Erythroblast (primary cell): Measurements from ENCODE around the gene UBASH3B.
A peak's percentile ranks its signal among the peaks of the same experiment; 100 is the strongest.

Source experiments
- DNase-seq, 2 experiments: peaks; one replicate each; lab custom pipeline; 2025; lab: John Stamatoyannopoulos, UW
- GATA1 ChIP-seq: IDR thresholded peaks from 2 replicates; pipeline ENCODE4 v1.6.1; 2011; ENCODE audit warnings: low read depth, mild to moderate bottlenecking, control low read depth, low read length, moderate library complexity
- POLR2A ChIP-seq: IDR thresholded peaks from 2 replicates; pipeline ENCODE4 v1.6.1; 2011; ENCODE audit warnings: mild to moderate bottlenecking, low read length

The UBASH3B gene

DNA sequence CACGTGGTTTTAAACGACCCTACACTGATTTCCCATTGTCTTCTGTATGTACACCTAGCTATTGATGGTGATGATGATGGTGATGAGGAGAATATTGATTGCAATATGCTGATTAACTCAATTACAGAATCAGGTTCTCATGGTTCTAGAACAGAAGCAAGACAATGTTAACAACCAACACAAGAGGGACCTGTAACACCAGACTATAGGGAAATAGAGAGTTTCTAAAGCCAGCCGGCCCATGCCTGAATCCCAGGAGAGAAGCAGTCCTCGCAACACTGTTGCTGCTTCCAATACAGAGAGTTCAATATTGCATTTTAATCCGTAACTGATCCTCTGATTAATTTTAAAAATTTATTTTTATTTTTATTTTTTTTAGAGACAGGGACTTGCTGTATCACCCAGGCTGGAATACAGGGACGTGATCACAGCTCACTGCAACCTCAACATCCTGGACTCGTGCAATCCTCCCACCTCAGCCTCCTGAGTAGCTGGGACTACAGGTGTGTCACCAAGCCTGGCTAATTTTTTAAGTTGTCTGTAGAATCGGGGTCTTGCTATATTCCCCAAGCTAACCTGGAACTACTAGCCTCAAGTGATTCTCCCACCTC is 22.2 kb upstream of the UBASH3B start:
- TF ChIP-seq POLR2A (no peak), GATA1 (no peak)
- DNase-seq = peak; percentile 15 to 18

DNA sequence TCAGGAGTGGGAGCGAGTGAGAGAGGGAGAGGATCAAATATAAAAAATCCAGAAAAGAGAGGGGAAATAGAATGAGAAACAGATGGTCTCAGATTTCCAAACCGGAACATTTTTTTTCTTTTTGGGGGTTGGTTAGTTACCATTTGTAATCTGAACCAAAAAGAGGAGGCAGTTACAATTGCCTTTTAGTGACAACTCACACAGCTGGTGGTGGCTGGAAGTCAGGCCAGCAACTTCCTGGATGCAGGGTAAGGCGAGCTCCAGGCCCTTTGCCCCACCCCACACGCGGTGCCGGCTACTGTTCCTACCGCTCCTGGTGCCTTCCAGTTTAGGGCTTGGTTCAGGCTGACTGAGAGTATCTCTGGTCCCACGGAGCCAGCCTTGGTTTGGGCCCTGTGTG is 21.0 kb upstream of the UBASH3B start:
- TF ChIP-seq POLR2A = no peak
- TF ChIP-seq GATA1 = no peak
- DNase-seq = no peak

DNA sequence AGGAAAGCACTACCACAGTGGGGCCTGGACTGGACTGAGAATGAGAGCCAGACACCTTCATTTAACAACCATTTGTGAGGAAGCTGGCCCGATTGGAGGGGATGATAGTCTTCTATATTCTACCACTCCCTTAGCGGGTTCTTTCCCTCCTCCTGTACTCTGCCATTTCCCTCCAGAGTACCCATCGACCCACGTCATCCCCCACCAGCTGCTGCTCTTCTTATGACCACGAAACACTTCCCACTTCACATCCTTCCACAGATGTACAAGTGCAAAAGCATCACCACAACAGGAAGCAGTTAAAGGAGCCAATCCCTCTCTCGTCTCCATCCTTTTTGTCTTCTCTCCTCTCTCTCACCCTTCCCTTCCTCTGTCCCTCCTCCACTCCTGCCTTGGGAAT is 18.0 kb upstream of the UBASH3B start:
- no peak for DNase-seq
- TF ChIP-seq GATA1 (no peak), POLR2A (no peak)

DNA sequence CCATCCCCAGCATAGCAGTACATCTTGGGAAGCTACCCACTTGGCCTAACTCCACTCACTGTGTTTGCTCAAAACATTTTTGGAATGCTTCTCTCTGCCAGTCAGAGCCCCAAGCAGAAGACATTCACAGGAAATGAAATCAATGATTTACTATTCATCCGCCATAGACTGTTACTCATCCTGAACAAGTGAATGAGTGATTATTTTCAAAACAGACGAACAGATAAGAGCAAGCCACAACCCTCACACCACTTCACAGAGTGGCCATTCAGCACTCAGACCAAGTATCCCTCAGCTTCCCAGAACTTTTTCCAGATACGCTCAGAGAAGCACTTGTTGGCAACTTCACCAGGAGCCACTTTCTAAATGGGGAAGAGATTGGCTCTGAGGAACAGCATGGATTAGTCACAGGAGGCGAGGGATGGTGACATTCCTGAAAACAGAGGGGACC is 13.0 kb upstream of the UBASH3B start:
- DNase-seq = no peak
- no peak for TF ChIP-seq GATA1
- no peak for TF ChIP-seq POLR2A

DNA sequence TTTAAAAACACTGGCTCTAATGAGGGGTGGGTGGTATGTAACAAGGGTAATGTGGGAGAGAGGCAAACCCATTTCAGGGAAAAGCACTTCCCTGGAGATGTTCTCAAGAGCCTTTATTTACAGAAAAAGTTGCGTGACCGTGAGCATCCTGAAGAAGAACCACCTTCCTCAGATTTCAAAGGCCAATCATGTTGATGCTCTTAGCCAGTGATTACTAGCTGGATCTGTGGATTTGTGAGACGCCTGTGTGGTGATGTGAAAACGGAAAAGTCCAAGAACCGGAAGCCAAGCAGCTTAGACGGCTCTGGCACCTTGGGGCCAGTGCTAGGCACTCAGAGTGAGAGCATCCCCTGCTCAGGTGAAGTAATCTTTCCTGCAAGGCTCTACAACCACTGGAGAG is 12.6 kb upstream of the UBASH3B start:
- no peak for DNase-seq
- TF ChIP-seq POLR2A = no peak
- TF ChIP-seq GATA1 = no peak

DNA sequence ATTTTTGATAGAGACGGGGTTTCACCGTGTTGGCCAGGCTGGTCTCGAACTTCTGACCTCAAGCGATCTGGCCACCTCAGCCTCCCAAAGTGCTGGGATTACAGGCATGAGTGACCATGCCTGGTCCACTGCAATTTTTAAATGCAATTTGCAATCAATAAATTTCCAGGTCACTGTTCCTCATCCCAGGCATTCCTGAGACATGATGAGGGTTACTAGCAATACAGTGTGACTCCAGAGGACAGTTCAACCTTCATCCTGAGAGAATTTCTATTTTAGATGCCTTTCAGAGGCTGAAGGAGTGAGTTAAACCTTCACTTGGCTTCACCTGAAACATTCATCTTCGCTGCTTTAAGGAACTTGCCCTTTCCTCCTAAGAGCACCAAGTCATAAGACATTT is 9.7 kb upstream of the UBASH3B start:
- TF ChIP-seq GATA1 (no peak), POLR2A (no peak)
- DNase-seq = no peak

DNA sequence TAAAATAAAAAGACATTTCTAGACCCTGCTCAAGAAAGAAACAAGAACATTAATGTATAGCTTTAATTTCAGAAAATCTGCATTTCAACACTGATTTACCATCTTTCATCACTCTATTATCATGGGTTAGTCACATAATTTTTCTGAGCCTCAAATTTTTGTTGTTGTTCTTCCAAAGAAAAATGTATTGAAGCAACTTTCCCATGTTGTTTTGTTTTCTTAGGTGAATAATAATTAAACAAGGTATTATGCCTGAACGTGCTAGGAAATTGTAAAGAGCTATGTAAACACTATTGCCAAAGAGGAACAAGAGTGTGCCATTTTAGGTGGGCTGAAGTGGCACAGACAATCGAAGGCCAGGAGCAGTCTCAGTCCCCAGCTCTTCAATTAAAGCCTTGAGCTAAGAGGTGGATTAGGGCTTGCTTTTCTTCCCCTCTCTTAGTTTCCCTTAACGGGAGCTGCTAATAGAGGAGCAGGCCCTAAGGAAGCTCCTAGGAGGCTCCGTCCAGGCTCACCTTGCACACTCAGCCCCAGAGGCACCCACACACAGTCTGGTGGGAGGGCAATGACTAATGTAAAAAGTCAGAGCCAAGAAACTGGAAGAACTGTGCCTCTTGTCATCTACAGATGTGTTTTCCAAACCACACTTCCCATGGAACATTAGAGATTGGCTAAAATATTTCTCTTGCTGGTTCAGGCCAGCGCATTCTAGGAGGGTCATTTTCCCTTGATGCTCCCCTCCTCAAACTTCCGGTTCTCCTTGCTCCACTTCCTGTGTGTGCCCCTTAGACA is 8.8 kb upstream of the UBASH3B start:
- TF ChIP-seq GATA1 (no peak), POLR2A (no peak)
- DNase-seq = no peak

DNA sequence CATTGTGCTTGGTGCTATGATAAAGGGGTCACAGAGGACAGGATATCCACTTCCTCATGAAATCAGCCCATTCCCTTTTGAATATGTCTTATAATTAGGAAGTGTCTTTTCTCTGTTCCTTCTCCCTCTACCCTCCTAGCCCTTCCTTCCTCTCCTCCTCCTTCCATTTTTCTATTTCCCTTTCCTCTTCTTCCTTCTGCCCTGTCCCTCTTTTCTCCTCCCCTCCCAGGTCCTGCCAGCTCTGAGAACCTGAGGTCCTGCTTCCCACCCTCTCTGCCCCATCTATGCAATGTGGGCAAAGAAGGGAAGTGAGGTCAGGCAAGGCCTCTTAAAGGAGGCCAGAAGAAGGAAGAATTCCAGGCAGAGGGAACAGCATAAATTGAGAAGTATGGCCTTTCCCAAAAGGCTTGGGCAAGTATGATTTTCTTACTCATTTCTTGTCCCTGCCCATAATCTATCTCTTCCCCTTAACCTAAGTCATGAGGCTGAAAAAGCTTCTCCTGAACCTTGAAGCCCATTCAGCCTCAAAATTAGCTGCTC is 7.7 kb upstream of the UBASH3B start:
- TF ChIP-seq POLR2A = no peak
- TF ChIP-seq GATA1 = no peak
- DNase-seq = no peak

DNA sequence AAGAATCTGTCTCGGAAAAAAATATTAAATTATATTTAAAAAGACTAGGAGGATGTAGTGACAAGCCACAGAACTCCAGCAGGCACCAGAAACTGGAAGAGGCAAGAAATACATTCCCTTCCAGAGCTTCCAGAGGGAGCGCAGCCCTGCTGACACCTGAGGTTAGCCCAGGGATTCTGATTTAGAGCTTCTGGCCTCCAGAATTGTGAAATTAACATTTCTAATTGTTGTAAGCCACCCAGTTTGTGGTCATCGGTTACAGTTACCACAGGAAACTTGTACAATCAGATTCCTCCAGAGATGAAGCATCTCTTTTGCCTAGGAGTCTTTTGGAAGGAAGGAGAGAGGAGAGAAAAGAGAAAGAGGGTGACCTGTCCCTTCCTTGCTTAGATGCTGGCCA is 6.4 kb upstream of the UBASH3B start:
- DNase-seq = no peak
- TF ChIP-seq GATA1 (no peak), POLR2A (no peak)

DNA sequence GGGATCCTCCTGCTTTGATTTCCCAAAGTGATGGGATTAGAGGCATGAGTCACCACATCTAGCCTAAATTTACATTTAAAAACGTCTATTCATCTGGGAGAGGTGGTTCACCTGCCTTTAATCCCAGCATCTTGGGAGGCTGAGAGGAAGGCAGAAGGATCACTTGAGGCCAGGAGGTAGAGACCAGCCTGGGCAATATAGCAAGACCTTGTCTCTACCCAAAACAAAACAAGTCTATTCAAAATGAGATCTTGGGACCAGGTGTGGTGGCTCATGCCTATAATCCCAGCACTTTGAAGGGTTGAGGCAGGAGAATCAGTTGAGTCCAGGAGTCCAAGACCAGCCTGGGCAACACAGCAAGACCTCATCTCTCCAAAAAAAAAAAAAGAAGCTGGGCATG is 4.9 kb upstream of the UBASH3B start:
- no peak for DNase-seq
- no peak for TF ChIP-seq GATA1
- TF ChIP-seq POLR2A = no peak

DNA sequence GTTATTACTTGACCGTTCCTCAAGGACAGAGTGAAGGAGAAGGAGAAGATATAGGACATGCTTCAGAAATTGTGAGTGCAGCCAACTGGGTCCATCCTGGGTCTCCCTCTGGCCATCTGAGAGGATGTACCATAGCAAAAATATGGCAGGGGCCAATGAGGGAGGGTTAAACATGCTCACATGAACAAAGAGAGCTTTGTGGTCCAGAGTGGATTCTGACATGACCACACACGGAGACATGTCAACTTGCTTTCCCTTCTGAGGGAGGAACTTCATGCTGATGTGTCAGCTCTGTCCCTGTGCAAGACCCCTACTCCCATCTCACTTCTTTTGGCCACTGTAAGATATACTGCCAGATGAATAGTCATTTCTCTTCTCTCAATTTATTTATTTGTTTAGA is 3.0 kb upstream of the UBASH3B start:
- TF ChIP-seq POLR2A (no peak), GATA1 (no peak)

DNA sequence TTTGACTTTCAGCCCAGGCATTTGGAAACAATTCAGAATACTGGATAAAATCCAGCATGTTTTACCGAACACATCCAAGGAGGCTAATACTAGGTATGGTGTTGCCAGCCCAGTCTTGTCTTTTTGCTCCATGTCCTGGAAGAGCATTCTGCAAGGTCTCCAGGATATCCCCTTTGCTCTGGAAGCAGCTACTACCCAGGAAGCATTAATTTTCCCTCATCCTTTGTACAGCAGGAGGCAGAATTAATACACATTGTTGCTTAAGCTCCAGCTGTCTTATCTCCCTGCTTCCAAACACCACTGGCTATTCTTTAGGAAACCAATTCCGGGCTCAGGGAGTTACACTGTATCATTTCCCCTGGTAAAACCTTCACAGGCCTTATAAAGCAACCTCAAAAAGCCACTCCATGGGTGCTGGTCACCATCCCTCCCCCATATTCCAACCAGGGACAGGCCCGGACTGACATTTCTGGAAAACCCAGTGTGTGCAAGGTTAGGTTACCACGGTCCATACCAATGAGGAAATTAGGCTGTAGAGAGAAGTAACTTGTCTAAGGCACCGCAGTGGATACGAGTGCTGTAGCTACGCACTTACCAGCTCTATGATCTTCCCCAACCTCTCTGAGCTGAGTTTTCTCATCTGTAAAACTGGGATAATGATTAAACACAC is 1.5 kb upstream of the UBASH3B start:
- TF ChIP-seq POLR2A (no peak), GATA1 (no peak)
- no peak for DNase-seq

More for the DNA sequence above, 3.0 kb upstream of the UBASH3B start:
- DNase-seq = no peak

DNA sequence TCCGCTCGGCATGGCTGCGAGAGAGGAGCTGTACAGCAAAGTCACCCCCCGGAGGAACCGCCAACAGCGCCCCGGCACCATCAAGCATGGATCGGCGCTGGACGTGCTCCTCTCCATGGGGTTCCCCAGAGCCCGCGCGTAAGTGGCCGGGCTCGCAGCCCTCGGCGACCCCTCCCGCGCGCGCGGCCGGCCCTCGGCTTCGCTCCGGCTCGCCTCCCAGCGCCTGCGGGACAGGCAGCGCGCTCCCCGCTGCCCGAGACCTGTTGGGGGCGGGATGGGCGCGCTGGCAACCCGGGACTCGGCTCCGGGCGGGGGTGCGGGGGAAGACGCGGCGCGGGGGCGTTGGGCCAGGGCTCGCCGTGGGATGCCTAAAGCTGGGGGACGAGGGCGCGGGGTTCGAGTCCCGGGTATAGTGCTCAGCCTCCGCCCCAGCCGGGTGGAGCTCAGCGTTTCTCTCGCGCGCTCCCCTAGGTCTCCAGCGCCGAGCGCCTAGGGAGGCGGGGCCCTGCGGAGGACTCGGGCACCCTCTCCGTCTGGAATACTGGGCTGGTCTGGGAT is 630 bp downstream of the UBASH3B start:
- peak; percentile 61 to 64 for DNase-seq
- TF ChIP-seq GATA1 (no peak), POLR2A (no peak)

DNA sequence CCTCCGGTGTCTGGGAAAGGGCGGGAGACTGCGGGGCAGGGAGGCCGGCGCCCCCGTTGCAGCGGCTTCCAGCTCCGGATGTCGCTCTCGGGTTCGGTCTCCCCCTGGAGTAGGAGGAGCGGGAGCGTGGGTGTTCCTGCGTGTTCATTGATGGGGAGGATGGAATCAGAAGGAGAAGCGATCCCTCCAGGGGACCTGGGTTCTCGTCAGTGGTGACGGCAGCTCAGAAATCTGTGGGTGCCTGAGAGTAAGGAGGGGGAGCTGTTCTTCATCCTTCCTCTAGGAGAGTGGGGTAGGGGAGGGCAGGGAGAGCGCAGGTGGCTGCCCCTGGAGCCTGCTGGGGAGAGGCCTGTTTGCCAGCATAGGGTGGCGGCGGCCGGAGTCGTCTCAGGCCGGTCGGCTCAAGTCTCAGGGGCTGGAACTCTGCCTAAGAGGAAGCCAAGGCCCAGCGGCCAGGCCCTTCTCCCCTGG is 1.1 kb downstream of the UBASH3B start:
- no peak for TF ChIP-seq POLR2A
- TF ChIP-seq GATA1 = no peak
- no peak for DNase-seq
